ENCODE results near the gene ROGDI.

Gene ROGDI, protein sequence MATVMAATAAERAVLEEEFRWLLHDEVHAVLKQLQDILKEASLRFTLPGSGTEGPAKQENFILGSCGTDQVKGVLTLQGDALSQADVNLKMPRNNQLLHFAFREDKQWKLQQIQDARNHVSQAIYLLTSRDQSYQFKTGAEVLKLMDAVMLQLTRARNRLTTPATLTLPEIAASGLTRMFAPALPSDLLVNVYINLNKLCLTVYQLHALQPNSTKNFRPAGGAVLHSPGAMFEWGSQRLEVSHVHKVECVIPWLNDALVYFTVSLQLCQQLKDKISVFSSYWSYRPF

DNA sequence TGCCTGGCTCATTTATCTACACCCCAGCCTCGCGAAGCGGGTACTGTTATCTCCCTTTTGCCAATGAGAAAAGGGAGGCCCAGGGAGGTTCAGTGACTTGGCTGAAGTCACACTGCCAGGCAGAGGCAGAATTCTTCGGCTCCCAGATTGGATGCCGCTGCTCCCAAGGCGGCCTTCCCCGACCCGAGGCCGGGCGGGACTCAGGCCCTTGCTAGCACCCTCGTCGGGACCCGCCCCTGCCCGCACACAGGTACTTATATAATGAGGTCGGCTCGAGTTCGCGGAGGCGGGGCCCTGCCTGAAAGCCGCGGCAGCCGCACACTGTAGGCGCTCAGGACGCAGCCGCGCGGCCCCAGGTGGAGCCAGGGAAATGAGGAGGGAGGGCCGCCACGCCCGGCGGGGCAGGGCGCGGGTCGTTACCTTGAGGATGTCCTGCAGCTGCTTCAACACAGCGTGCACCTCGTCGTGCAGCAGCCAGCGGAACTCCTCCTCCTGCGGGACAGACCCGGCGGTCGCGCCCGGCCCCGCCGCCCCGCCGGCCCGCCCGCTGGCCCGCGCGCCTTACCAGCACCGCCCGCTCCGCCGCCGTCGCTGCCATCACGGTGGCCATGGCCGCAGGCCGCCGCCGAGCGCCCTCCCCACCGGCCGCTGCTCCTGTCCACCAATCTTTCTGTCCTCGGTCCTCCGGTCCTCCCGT lies at the start of gene ROGDI:
ROGDI (minus strand) TSS at position 672 of the 697 bp plus-strand sequence; CDS start at position 610, 62 bp downstream.
- DNase-seq, result peak; percentile 56

- no peak for DNase-seq
These were observed 47.8 kb upstream of the ROGDI start for GRCh38 chr16:4850211-4850610.

DNA sequence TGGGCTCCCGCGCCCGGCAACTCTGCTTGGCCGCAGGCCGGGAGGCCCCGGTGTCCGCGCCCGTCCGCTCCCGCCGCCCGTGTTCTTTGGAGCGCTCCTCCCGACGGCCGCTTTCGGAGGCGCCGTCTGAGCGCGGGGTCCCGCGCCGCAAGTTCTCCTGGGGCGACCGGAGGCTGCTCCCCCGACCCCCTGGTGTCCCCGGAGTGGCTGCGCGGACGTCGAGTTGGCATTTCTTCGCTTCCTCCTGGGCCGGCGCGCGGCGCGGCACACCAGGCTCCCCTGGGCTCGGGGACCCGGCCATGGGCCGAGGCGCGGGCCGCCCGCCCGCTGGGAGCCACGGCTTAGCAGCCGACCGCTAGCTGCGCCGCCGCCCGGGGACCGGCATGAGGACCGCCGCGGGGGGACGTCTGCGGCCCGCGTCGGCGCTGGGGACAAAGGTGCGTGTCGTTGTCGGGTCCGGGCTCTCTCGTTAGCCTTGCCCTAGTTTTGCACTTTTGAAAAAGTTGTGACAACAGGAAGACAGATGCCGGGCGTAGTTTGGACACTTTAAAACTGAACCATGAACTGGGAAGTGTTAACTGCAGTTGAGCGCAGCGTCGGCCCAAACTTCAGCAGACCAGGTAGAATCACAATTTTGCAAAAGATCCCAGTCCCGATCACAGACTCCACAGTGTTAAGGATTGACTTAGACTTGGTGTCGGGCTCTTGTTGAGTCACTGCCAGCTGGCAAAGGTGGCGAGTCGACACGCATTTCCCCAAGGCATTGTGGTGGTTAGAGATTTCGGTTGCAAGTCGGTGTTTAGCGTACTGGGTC lies 45.5 kb upstream of the ROGDI start:
- DNase-seq, result peak; percentile 18

DNA sequence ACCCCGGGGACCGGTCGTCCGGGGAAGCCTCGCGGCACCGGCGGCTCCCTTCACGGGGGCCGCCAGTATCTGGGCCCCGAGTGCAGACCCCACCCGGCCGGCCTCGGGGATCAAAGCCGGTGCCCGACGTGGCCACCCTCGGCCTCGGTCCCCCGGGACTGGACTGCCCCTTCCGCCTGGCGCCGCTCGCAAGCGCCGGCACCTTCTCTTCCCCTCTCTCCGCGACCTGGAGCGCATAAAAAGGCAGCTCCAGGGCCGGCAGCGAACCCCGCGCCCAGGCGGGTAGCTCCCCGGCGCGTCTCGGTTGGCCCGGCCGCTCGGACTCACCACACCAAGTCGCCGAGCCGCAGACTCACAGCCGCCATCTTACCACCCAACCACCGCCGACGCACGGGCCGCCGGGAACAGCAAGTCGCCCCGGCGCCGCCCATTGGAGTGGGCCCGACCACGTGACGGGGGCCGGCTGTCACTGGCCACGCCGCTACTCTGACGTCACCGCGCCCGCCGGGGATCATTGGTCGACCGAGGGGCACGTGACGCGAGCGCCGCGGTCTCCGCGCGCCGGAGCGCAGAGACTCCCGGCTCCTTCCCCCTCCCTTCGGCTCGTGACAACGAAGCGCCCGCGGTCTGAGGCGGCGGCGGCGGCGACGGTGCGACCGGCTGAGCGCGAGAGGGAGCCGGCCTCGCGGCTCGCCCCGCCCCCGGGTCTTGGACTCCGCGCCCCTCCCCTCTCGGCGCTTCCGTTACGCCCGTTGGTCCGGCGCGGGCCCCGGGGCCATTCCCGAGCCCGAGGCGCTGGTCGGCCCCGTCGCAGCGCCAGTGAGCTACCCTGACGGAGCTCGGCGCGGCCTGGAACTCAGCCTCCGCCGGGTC lies 44.7 kb upstream of the ROGDI start, which contains the start of the genes GLYR1 and UBN1:
GLYR1 (minus strand) TSS at position 388 of the 873 bp plus-strand sequence; CDS start at position 365, 23 bp downstream.
UBN1 (plus strand) TSS at position 581 of the 873 bp plus-strand sequence. CDS start 5,437 bp downstream, outside the sequence.
- peak; percentile 99 for DNase-seq

DNA sequence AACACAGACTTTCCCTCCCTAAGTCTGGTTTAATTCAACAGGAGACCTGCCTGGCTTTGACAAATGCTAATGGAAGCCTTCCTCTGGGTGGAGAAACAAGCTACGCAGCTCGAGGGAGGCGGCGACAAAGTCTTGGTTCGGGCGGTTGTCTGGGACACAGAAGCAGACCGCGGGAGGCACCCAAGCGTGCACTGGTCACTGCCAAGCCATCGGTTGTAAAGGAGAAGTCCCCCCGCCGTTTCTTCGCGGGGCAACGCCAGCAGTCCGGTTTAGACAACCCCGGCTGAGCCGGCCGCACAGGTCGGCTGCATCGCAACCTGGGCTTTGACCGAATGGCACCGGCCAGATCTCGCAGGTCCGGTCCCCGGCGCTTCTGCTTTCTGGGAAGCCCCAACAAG lies 44.1 kb upstream of the ROGDI start:
- DNase-seq, result no peak

- DNase-seq, result no peak
These were observed 38.6 kb upstream of the ROGDI start for GRCh38 chr16:4840984-4841383.

DNA sequence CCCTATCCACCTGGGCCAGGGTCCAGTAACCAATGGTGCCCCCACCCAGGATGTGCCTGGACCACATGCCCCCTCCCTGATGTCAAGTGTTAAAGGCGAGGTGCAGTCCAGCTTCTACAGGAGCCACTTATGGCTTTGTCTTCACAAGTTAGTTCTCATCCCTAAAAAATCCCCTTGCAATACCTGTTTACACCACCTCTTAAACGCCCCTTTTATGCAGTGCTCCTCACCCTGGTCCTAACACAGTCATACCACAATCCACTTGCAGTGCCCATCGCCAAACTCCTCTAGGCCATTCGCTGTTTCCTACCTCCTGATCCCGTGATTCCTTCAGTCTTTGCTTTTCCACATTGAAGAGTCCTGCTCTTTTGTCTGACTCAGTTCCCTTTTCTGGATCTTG lies 37.5 kb upstream of the ROGDI start:
- DNase-seq, result no peak

DNA sequence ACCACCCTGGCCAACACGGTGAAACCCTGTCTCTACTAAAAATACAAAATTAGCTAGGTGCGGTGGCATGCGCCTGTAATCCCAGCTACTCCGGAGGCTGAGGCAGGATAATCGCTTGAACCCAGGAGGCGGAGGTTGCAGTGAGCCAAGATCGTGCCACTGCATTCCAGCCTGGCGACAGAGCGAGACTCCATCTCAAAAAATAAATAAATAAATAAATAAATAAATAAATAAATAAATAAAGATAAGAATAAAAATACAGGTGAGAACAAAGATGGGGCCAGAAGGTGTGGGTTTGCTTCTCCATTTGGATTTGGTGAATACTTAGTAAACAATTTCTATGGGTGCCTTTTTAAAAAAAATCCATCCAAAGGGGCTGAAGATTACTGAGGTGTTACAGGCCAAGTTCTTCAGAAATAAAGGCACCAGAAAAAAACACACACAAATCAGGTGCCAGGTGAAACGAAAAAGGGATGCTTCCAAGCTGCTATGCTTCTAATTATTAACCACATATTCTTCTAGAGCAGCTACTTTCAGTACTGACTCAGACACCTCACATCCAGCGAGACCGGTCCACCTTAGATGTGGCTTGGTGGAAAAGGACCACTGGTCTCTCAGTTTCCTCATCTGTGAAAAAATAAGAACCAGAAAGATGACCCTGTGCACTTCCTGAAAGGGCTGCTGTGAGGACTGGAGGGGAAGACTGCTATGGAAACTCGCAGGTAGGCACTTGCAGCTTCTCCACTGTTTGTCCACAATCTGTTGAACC lies 35.5 kb upstream of the ROGDI start:
- DNase-seq, result no peak

- no peak for DNase-seq
These were observed 34.3 kb upstream of the ROGDI start for GRCh38 chr16:4836727-4837126.

- DNase-seq, result no peak
These were observed 31.2 kb upstream of the ROGDI start for GRCh38 chr16:4833584-4833983.

DNA sequence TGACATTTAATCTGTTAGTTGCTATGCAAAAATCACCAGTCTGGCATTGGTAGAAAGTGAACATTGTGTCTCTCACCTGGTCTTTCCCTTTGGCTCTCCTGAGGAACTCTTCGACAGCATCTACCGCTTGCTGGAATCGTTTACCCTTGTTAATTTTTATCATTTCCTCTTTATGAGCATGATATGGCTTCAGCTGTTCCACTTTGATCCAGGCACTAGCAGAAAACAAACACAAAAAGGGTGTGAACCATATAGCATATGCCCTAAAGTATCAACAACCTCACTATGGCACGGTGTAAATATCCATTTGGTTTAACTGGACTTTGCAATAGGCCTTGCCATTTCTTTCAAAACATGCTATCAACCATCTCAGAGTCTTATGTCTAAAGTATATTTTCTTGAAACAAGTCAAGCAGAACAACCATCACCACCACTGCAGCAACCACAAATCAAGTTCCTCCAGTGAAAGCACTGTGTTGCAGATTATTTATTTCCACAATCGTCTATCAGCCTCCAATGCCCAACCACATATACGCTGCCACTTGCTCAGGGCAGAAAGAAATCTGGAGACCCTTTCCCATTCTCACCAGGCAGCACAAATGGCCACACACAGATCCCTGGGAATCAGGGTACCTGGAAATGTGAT lies 30.4 kb upstream of the ROGDI start:
- DNase-seq, result no peak

- no peak for DNase-seq
These were observed 29.2 kb upstream of the ROGDI start for GRCh38 chr16:4831616-4832015.

GRCh38 chr16:4830408-4830807 lies 28.0 kb upstream of the ROGDI start:
- no peak for DNase-seq

GRCh38 chr16:4828567-4829321 lies 26.3 kb upstream of the ROGDI start:
- DNase-seq, result no peak

DNA sequence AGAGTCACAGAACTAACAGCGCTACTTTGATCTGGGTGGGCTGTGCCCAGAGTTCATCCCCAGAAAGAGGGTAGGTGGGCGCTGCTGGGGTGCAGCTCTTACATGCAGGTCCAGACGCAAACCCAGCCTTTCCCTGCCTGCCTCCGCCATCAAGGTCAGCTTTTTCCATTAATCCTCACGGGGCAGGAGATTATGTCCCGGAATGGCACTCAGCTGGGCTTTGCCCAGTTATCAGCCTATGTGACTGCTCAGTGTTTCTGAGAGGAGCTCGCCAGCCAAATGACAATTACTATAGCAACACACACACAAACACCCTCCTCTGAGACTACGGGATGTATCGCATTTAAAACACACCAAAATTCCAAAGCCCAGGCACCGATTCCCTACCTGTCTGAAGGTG lies 24.5 kb upstream of the ROGDI start:
- no peak for DNase-seq

- DNase-seq, result no peak
These were observed 24.1 kb upstream of the ROGDI start for GRCh38 chr16:4826526-4826925.

GRCh38 chr16:4825196-4825595 lies 22.8 kb upstream of the ROGDI start:
- DNase-seq, result no peak

- no peak for DNase-seq
These were observed 18.2 kb upstream of the ROGDI start for GRCh38 chr16:4820652-4821051.

GRCh38 chr16:4814542-4815173 lies 12.2 kb upstream of the ROGDI start:
- no peak for DNase-seq

DNA sequence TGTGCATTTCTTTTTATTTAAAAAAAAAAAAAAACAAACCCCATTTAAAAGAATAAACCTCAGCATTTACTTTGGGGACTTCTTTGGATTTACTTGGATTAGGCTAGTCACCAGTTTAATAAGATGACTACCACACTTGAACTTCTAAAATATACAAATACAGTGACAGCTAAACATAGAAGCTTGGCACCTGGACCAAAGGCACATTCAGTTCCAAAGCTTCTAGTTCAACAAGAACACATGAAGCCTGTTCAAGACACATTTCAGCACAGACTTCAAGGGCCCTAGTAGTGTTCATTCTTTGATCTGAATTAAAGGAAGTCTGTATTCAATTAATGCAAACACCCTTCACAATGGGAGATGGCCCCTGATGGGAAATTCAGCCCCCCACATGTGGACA lies 11.6 kb upstream of the ROGDI start:
- no peak for DNase-seq
